ENCODE measurements around the gene PRMT7. TPM values are rescaled to one million over a fixed set of nuclear protein-coding genes. Genes with fewer than 3 reads are reported as not detected.

PRMT7 gene
- polyA plus RNA-seq, 3 donors: 15.0 to 41.1 (median 15.2) TPM

- H3K27ac Mint-ChIP-seq: no peak overlapping the region
- peaks cover 10% of the 10 kb centered on the region for H3K4me1 Mint-ChIP-seq
- Histone ChIP-seq H3K79me2 (ENCODE audit: insufficient read depth, low read length) (peaks cover 22% of the 10 kb centered on the region), H3K4me2 (replicated peaks; ENCODE audit: extremely low read depth, low read length, poor library complexity, severe bottlenecking) (no peak overlapping the region), H3K4me3 (replicated peaks in 1 of 3; ENCODE audit: low read depth in 2 of 3, low read length in 3 of 3) (no peak overlapping the region), H3K27me3 (ENCODE audit: control insufficient read depth in 2 of 2, insufficient read depth in 2 of 2, low read length in 2 of 2) (no peaks in the 10 kb centered on the region), H3K9me3 (replicated peaks in 1 of 2; ENCODE audit: control insufficient read depth in 1 of 2, insufficient read depth in 1 of 2, low read length in 2 of 2) (no peaks in the 10 kb centered on the region), H3K9ac (ENCODE audit: insufficient read depth, low read length, poor library complexity, severe bottlenecking) (no peak overlapping the region), H3K4me1 (ENCODE audit: control insufficient read depth in 1 of 2, insufficient read depth in 2 of 2, low read length in 2 of 2) (no peaks in the 10 kb centered on the region), H2AFZ (ENCODE audit: insufficient read depth, low read depth, low read length, poor library complexity, severe bottlenecking) (no peak overlapping the region), H3K36me3 (replicated peaks in 1 of 2; ENCODE audit: control insufficient read depth in 1 of 2, insufficient read depth in 2 of 2, low read length in 2 of 2) (peaks cover 16 to 57% of the 10 kb centered on the region in 2 donors), H3K27ac (ENCODE audit: low read depth in 1 of 2, low read length in 2 of 2) (no peak overlapping the region), H4K20me1 (ENCODE audit: insufficient read depth, low read length) (peaks cover 32% of the 10 kb centered on the region)
- H3K36me3 Mint-ChIP-seq: peaks cover 43 to 68% of the 10 kb centered on the region in 2 donors
- H3K27me3 Mint-ChIP-seq (ENCODE audit: low read depth in 3 of 3): peaks cover 0 to 1% (median 0%) of the 10 kb centered on the region in 3 donors
- no peak for TF ChIP-seq CTCF (IDR thresholded peaks at IDR 0.05)
- H3K4me3 Mint-ChIP-seq: no peak overlapping the region
- intact Hi-C loops (cut with micrococcal nuclease): no loop called here
- WGBS (ENCODE audit: insufficient coverage): no CpG with 5 or more reads among the region's 3 CpGs
- no peak for DNase-seq
- H3K9me3 Mint-ChIP-seq: no peaks in the 10 kb centered on the region
Measured at GRCh38 chr16:68276223-68276622, 34.6 kb upstream of the PRMT7 start.

- 76% methylated on average over 8 of the region's 13 CpGs for WGBS (ENCODE audit: insufficient coverage)
- Histone ChIP-seq H3K9ac (ENCODE audit: insufficient read depth, low read length, poor library complexity, severe bottlenecking) (no peak overlapping the region), H3K4me1 (ENCODE audit: control insufficient read depth in 1 of 2, insufficient read depth in 2 of 2, low read length in 2 of 2) (peaks cover 26 to 29% of the 10 kb centered on the region in 2 donors), H3K79me2 (ENCODE audit: insufficient read depth, low read length) (peaks cover 14% of the 10 kb centered on the region), H3K36me3 (replicated peaks in 1 of 2; ENCODE audit: control insufficient read depth in 1 of 2, insufficient read depth in 2 of 2, low read length in 2 of 2) (peaks cover 9 to 38% of the 10 kb centered on the region in 2 donors), H4K20me1 (ENCODE audit: insufficient read depth, low read length) (peaks cover 6% of the 10 kb centered on the region), H2AFZ (ENCODE audit: insufficient read depth, low read depth, low read length, poor library complexity, severe bottlenecking) (no peak overlapping the region), H3K4me3 (replicated peaks in 1 of 3; ENCODE audit: low read depth in 2 of 3, low read length in 3 of 3) (no peak overlapping the region), H3K4me2 (replicated peaks; ENCODE audit: extremely low read depth, low read length, poor library complexity, severe bottlenecking) (no peak overlapping the region), H3K27me3 (ENCODE audit: control insufficient read depth in 2 of 2, insufficient read depth in 2 of 2, low read length in 2 of 2) (no peaks in the 10 kb centered on the region), H3K27ac (ENCODE audit: low read depth in 1 of 2, low read length in 2 of 2) (no peak overlapping the region), H3K9me3 (replicated peaks in 1 of 2; ENCODE audit: control insufficient read depth in 1 of 2, insufficient read depth in 1 of 2, low read length in 2 of 2) (no peaks in the 10 kb centered on the region)
- H3K9me3 Mint-ChIP-seq: peaks cover 0 to 2% (median 0%) of the 10 kb centered on the region in 7 donors
- no peak overlapping the region for H3K4me3 Mint-ChIP-seq
- no peak for DNase-seq
- no peak for TF ChIP-seq CTCF (IDR thresholded peaks at IDR 0.05)
- H3K27ac Mint-ChIP-seq: peak overlapping the region in 2 of 7 donors; percentile 68 to 81
- H3K36me3 Mint-ChIP-seq: peaks cover 39 to 58% of the 10 kb centered on the region in 2 donors
- H3K27me3 Mint-ChIP-seq (ENCODE audit: low read depth in 3 of 3): peaks cover 0 to 1% (median 0%) of the 10 kb centered on the region in 3 donors
- H3K4me1 Mint-ChIP-seq: peaks cover 34% of the 10 kb centered on the region
- intact Hi-C loops (cut with micrococcal nuclease): no loop called here
Measured at GRCh38 chr16:68279726-68280558, 30.9 kb upstream of the PRMT7 start.

Data from CD14-positive monocyte (primary cell).